ENCODE measurements around the gene HOXC6. TPM values are rescaled to one million over a fixed set of nuclear protein-coding genes. Genes with fewer than 3 reads are reported as not detected.

HOXC6 gene
- total RNA-seq, 1 donor from 2014 or later = not detected

DNA sequence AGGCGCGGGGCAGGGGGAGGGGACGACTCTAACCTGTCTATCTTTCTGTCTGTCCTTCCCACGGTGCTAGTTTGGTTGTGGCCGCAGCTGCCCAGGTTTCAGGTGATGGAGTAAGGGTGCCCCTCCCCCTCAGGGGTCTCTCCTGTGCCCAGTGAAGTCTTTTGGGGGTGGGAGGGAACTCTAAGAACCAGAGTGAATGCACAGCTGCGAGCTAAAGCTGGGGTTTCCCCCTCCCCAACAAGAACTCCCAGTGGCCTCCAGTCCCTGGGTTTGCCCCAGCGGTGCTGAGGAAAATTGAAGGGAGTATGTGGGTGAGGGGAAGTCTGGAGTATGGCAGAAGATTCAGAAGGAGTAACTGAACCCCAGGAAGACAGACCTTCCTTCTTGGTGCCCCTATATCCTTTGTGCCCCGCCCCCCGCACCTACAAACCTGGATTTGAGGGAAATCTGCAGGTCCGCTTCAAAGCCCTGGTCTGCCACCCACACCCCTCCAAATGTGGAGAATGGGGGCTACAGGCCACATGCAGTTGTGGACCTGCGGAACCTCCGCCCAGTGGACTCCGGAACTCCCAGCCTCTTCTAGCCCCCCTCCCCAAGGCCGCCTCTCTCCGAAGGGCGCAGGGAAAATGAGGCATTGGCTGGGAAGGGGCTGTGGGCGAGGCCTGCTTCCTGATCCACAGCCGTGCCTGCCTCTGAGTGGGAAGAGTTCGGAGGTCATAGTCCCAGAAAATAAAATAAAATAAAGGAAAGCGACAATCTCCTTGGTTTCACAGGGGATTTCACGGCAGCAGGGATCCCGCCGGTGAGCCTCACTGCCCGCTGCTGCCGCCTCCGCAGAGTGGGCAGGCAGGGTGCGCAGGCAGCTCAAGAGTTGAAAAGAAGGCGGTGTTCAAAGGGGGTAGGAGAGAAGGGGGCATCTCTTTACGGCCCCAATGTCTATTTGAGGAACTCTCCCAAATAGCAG lies 31.7 kb upstream of the HOXC6 start:
- H3K9me3 ChIP-seq (replicated peaks) = no peaks in the 10 kb centered on the region
- no peak overlapping the region for H3K27ac ChIP-seq (replicated peaks)
- DNase-seq = no peak
- TF ChIP-seq, protein P1, sequence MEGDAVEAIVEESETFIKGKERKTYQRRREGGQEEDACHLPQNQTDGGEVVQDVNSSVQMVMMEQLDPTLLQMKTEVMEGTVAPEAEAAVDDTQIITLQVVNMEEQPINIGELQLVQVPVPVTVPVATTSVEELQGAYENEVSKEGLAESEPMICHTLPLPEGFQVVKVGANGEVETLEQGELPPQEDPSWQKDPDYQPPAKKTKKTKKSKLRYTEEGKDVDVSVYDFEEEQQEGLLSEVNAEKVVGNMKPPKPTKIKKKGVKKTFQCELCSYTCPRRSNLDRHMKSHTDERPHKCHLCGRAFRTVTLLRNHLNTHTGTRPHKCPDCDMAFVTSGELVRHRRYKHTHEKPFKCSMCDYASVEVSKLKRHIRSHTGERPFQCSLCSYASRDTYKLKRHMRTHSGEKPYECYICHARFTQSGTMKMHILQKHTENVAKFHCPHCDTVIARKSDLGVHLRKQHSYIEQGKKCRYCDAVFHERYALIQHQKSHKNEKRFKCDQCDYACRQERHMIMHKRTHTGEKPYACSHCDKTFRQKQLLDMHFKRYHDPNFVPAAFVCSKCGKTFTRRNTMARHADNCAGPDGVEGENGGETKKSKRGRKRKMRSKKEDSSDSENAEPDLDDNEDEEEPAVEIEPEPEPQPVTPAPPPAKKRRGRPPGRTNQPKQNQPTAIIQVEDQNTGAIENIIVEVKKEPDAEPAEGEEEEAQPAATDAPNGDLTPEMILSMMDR (IDR thresholded peaks at IDR 0.05; ENCODE audit: borderline replicate concordance) = no peak
- peak overlapping the region; percentile 66 for H3K4me3 ChIP-seq
- peaks cover 100% of the 10 kb centered on the region for H3K27me3 ChIP-seq (ENCODE audit: low read depth)
- peaks cover 38% of the 10 kb centered on the region for H3K4me1 ChIP-seq
- H3K36me3 ChIP-seq = no peaks in the 10 kb centered on the region
- intact Hi-C loops (cut with micrococcal nuclease) = no loop called here

GRCh38 chr12:53997204-53998109 lies 30.8 kb upstream of the HOXC6 start:
- no peak overlapping the region for H3K4me3 ChIP-seq
- TF ChIP-seq, protein P1 (IDR thresholded peaks at IDR 0.05; ENCODE audit: borderline replicate concordance) = no peak
- H3K9me3 ChIP-seq (replicated peaks) = no peaks in the 10 kb centered on the region
- H3K36me3 ChIP-seq = no peaks in the 10 kb centered on the region
- peaks cover 38% of the 10 kb centered on the region for H3K4me1 ChIP-seq
- H3K27me3 ChIP-seq (ENCODE audit: low read depth) = peaks cover 100% of the 10 kb centered on the region
- no peak overlapping the region for H3K27ac ChIP-seq (replicated peaks)
- intact Hi-C loops (cut with micrococcal nuclease) = no loop called here
- no peak for DNase-seq

DNA sequence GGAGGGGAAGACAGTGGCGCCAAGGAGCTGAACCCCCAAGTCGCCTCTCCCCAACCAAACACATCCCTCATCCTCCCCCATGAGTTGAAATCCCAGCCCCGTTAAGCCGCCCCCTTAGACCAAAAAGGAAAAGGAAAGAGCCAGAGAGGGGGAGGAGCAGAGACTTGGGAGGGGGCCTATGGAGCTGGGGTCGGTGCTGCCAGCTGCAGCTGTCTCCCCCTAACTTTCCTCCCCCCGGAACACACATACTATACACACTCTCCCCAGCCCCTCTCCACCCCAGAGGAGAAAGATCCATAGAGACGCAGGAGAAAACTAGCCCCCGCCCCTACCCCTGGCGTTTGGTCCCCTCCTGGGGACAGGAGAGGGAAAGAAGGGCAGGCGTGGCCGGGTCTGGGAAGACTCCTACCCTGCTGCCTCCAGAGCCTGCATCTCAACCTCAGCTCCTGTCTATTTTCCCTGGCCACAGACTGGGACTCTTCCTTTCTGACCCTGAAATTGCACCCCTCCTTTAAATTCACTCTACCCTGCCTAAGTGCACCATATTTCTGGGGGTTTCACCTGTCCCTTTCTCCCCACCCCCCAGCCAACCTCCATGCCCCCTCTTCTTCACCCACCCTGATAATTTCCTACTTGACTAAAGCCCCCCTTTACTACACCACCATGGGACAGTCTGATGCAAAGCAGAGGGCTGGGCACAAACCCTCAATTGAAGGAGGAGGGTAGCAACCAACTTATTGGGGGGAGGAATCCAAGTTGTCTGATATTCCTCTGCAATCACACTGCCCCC lies 29.9 kb upstream of the HOXC6 start:
- intact Hi-C loops (cut with micrococcal nuclease) = no loop called here
- peaks cover 100% of the 10 kb centered on the region for H3K27me3 ChIP-seq (ENCODE audit: low read depth)
- H3K27ac ChIP-seq (replicated peaks) = no peak overlapping the region
- TF ChIP-seq, protein P1 (IDR thresholded peaks at IDR 0.05; ENCODE audit: borderline replicate concordance) = no peak
- no peak for DNase-seq
- no peaks in the 10 kb centered on the region for H3K36me3 ChIP-seq
- no peak overlapping the region for H3K4me3 ChIP-seq
- H3K9me3 ChIP-seq (replicated peaks) = no peaks in the 10 kb centered on the region
- H3K4me1 ChIP-seq = peaks cover 38% of the 10 kb centered on the region

DNA sequence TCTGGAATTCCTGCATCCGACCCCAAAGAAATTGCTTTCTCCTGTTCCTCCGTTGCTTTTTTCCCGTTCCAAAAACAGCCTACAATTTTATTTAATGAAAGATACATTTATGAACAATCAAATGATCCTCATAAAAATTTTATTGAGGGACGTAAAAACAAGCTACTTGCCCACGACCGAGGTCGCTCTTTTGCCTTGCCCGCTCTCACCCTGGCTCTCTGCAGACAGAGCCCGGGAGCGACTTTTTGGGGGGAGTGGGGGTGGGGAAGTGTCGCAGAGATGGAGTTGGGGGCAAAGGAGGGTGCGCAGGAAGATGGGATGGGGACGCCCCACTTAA lies 29.4 kb upstream of the HOXC6 start:
- TF ChIP-seq, protein P1 (IDR thresholded peaks at IDR 0.05; ENCODE audit: borderline replicate concordance) = no peak
- no peak overlapping the region for H3K27ac ChIP-seq (replicated peaks)
- no peaks in the 10 kb centered on the region for H3K36me3 ChIP-seq
- no peaks in the 10 kb centered on the region for H3K9me3 ChIP-seq (replicated peaks)
- no peak overlapping the region for H3K4me3 ChIP-seq
- no peak for DNase-seq
- intact Hi-C loops (cut with micrococcal nuclease) = no loop called here
- peaks cover 100% of the 10 kb centered on the region for H3K27me3 ChIP-seq (ENCODE audit: low read depth)
- peaks cover 38% of the 10 kb centered on the region for H3K4me1 ChIP-seq

Measured in left ventricle myocardium inferior (tissue), 1 donor.